Stomach (tissue), 9 donors: ENCODE results near the gene RTN3. TPM values are rescaled to one million over a fixed set of nuclear protein-coding genes. Genes with fewer than 3 reads are reported as not detected.

ENCODE experiments used
- DNase-seq, 2 donors: peaks; one replicate each; pipeline versions ENCODE4 v3.0.0 to v3.0.0-alpha.2; 2013 to 2019
- H3K27ac ChIP-seq, 5 donors: fragments of 200-600 bp in 4 of 5; sonication (generic) in 4 of 5; one replicate each; pipeline ENCODE4 v1.5.1; 2013 to 2019; ENCODE audit warnings: mild to moderate bottlenecking in 1 of 5, moderate library complexity in 1 of 5
- H3K27me3 ChIP-seq, 3 donors: fragments of 200-600 bp; sonication (generic); one replicate each; pipeline ENCODE4 v1.5.1; 2017 to 2019; ENCODE audit warnings: mixed run types in 1 of 3
- H3K36me3 ChIP-seq, 4 donors: fragments of 200-600 bp; sonication (generic); 1 replicate in 3 of 4; 2 replicates in 1 of 4; pipeline ENCODE4 v1.5.1; 2016 to 2019
- H3K4me1 ChIP-seq, 4 donors: fragments of 200-600 bp; sonication (generic); one replicate each; pipeline ENCODE4 v1.5.1; 2016 to 2019
- H3K4me3 ChIP-seq, 4 donors: fragments of 200-600 bp; sonication (generic) in 3 of 4; one replicate each; pipeline ENCODE4 v1.5.1; 2016 to 2019; ENCODE audit warnings: mild to moderate bottlenecking in 1 of 4
- H3K9me3 ChIP-seq, 4 donors: fragments of 200-600 bp; sonication (generic); one replicate each; pipeline ENCODE4 v1.5.1; 2016 to 2019
- EP300 ChIP-seq: sonication (generic); formaldehyde crosslinking; IDR thresholded peaks from one replicate; pipeline ENCODE4 v1.6.1; 2017; ENCODE audit warnings: antibody characterized with exemption
- POLR2A ChIP-seq, 4 donors: fragments of 450-650 bp; IDR thresholded peaks; one replicate each; pipeline ENCODE4 v1.6.1; 2016; ENCODE audit warnings: antibody characterized with exemption in 4 of 4, control low read depth in 2 of 4, mild to moderate bottlenecking in 1 of 4, moderate library complexity in 1 of 4
- POLR2AphosphoS5 ChIP-seq, 3 donors: sonication (generic); formaldehyde crosslinking; IDR thresholded peaks; one replicate each; pipeline ENCODE4 v1.6.1; 2016; ENCODE audit warnings: antibody characterized with exemption in 3 of 3
- WGBS, 5 donors: extraction: QIAGEN DNeasy Blood & Tissue Kit in 3 of 5; methylation state at CpG; one replicate each; pipeline versions ENCODE4 v1.1.5 to v1.1.7; 2013 to 2018; 5-methylcytosine and 5-hydroxymethylcytosine counted together
- intact Hi-C: fragments of 100-400 bp; cut with DNase I; formaldehyde crosslinking; loops from one replicate; pipeline ENCODE4 v1.15.1; 2023; ENCODE audit warnings: low total_unique reads
- polyA plus RNA-seq, 3 donors: library from polyadenylated mRNA; stranded (reverse); fragments of 200-250 nt; gene quantifications; one replicate each; pipeline ENCODE4 v1.2.3, GENCODE V29; 2013
- total RNA-seq, 5 donors: library from RNA; depleted of rRNA; stranded (reverse); fragments of >200 nt; gene quantifications; one replicate each; pipeline versions ENCODE4 v1.1.0 to v1.2.3, GENCODE V29; 2014 to 2016
- TF ChIP-seq, protein P1 (sequence below), 7 experiments: fragments of 450-650 bp in 4 of 7; fragments of 200-600 bp in 3 of 7; sonication (generic) in 3 of 7; IDR thresholded peaks; one replicate each; pipeline ENCODE4 v1.5.1; 2016 to 2019; ENCODE audit warnings: antibody characterized with exemption in 7 of 7, control low read depth in 2 of 7, mild to moderate bottlenecking in 1 of 7
- donor health status: healthy with polysubstance abuse.
- donor health status: Bipolar disorder and iron deficiency.
- donor health status: healthy.

RTN3 gene
- total and polyA plus RNA-seq, 8 donors, result 22.2 to 83.8 (median 30.3) TPM

DNA sequence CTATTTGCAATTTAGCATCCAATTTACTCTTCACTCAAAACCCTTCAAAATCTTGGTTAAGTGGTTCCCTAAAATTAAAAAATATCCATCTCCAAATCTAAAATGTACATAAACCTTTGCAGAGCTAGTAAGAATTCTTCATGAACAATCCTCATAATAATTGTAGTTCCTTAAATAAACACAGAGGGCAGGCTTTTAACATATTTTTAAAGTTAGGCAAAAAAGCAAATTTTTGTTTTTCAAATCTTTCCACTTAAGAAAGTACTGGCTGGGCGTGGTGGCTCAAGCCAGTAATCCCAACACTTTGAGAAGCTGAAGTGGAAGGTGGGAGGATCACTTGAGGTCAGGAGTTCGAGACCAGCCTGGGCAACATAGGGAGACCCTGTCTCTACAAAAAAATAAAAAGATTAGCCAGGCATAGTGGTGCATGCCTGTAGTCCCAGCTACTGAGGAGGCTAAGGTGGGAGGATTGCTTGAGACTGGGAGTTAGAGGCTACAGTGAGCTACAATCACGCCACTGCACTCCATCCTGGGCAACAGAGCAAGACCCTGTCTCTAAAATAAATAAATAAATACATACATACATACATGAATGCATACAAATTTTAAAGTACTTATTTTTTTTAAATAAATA lies 42.0 kb upstream of the RTN3 start:
- peaks cover 4 to 27% (median 11%) of the 10 kb centered on the region in 4 donors for H3K4me1 ChIP-seq
- 70 to 85% (median 76%) methylated on average over 3 of the region's 3 CpGs for WGBS, 5 donors
- no peak overlapping the region for H3K4me3 ChIP-seq
- no peak overlapping the region for H3K27ac ChIP-seq
- peak in 1 of 2 donors; percentile 28 for DNase-seq
- peaks cover 18 to 91% (median 79%) of the 10 kb centered on the region in 4 donors for H3K36me3 ChIP-seq
- intact Hi-C loops, result loop anchor here (5.0 kb wide), 1 partner anchor 157 kb away; no protein-coding TSS in a partner anchor
- H3K27me3 ChIP-seq, result no peaks in the 10 kb centered on the region
- no peaks in the 10 kb centered on the region for H3K9me3 ChIP-seq
- TF ChIP-seq, protein P1, sequence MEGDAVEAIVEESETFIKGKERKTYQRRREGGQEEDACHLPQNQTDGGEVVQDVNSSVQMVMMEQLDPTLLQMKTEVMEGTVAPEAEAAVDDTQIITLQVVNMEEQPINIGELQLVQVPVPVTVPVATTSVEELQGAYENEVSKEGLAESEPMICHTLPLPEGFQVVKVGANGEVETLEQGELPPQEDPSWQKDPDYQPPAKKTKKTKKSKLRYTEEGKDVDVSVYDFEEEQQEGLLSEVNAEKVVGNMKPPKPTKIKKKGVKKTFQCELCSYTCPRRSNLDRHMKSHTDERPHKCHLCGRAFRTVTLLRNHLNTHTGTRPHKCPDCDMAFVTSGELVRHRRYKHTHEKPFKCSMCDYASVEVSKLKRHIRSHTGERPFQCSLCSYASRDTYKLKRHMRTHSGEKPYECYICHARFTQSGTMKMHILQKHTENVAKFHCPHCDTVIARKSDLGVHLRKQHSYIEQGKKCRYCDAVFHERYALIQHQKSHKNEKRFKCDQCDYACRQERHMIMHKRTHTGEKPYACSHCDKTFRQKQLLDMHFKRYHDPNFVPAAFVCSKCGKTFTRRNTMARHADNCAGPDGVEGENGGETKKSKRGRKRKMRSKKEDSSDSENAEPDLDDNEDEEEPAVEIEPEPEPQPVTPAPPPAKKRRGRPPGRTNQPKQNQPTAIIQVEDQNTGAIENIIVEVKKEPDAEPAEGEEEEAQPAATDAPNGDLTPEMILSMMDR (IDR thresholded peaks at IDR 0.05), result peak in 3 of 7 experiments; percentile 16 to 36 (median 19)
- TF ChIP-seq EP300 (no peak), POLR2AphosphoS5 (IDR thresholded peaks at IDR 0.05) (no peak), POLR2A (IDR thresholded peaks at IDR 0.05) (no peak)

GRCh38 chr11:63641727-63642126 lies 39.6 kb upstream of the RTN3 start:
- intact Hi-C loops, result no loop called here
- no peak for DNase-seq
- Histone ChIP-seq H3K36me3 (peaks cover 34 to 91% (median 80%) of the 10 kb centered on the region in 4 donors), H3K27ac (no peak overlapping the region), H3K9me3 (no peaks in the 10 kb centered on the region), H3K4me3 (no peak overlapping the region), H3K4me1 (peaks cover 4 to 15% (median 5%) of the 10 kb centered on the region in 4 donors), H3K27me3 (no peaks in the 10 kb centered on the region)
- TF ChIP-seq EP300, result no peak
- no peak for TF ChIP-seq POLR2A (IDR thresholded peaks at IDR 0.05)
- TF ChIP-seq, protein P1 (IDR thresholded peaks at IDR 0.05), result no peak
- TF ChIP-seq POLR2AphosphoS5 (IDR thresholded peaks at IDR 0.05), result no peak

DNA sequence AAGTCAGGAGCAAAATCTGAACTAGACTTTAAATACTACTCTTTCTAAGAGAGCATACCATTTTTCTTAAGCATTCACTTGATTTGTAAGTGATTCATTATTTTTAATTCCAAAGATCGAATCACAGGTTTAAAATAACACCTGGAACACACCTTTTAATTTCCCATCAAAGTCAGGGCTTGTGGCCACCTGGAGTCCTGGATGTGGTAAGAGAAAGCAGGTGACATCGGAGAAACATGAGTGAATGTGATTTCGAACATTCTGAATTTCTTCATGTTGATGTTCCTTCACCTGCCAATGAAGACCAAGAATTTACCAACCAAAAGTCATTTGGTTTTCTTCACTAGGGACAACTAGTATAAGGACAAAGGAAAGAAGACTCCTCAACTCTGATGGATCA lies 38.1 kb upstream of the RTN3 start:
- no peak for TF ChIP-seq POLR2A (IDR thresholded peaks at IDR 0.05)
- no peak for TF ChIP-seq POLR2AphosphoS5 (IDR thresholded peaks at IDR 0.05)
- no peak for TF ChIP-seq EP300
- TF ChIP-seq, protein P1 (IDR thresholded peaks at IDR 0.05), result no peak
- no peak for DNase-seq
- peaks cover 38 to 92% (median 84%) of the 10 kb centered on the region in 4 donors for H3K36me3 ChIP-seq
- H3K27ac ChIP-seq, result no peak overlapping the region
- H3K4me1 ChIP-seq, result peaks cover 4 to 15% (median 5%) of the 10 kb centered on the region in 4 donors
- no peak overlapping the region for H3K4me3 ChIP-seq
- 90 to 94% (median 91%) methylated on average over 3 of the region's 3 CpGs for WGBS, 5 donors
- H3K27me3 ChIP-seq, result no peaks in the 10 kb centered on the region
- intact Hi-C loops, result no loop called here
- no peaks in the 10 kb centered on the region for H3K9me3 ChIP-seq

DNA sequence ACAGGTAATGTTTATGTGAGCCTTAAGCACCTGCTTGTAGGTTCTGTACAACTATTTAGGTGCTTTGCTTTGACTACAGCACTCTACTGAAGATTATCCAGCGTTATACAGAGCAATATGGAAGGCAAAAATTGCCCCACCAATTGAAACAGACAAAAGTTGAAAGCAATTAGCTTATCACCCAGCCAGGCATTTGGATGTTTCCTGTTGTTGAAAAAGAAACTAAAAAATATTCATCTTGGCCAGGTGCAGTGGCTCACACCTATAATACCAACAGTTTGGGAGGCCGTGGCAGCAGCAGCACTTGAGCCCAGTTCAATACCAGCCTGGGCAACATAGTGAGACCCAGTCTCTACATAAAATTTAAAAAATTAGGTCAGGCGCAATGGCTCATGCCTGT lies 28.6 kb upstream of the RTN3 start:
- Histone ChIP-seq H3K9me3 (no peaks in the 10 kb centered on the region), H3K27ac (no peak overlapping the region), H3K27me3 (no peaks in the 10 kb centered on the region), H3K4me1 (no peaks in the 10 kb centered on the region), H3K36me3 (peaks cover 20 to 96% (median 83%) of the 10 kb centered on the region in 4 donors), H3K4me3 (no peak overlapping the region)
- no peak for DNase-seq
- TF ChIP-seq EP300 (no peak), POLR2A (IDR thresholded peaks at IDR 0.05) (no peak)
- TF ChIP-seq, protein P1 (IDR thresholded peaks at IDR 0.05), result no peak
- intact Hi-C loops, result no loop called here
- 75 to 88% (median 83%) methylated on average over 3 of the region's 3 CpGs for WGBS, 5 donors
